Mammary epithelial cell (primary cell): Measurements from ENCODE around the gene ABAT.

Experiments used
- CTCF ChIP-seq, 2 donors: IDR thresholded peaks in 1 of 2; conservative IDR thresholded peaks in 1 of 2; 2 replicates each; pipeline ENCODE4 v1.5.1; 2011 to 2012; ENCODE audit warnings: inconsistent platforms in 2 of 2, low read length in 2 of 2, mild to moderate bottlenecking in 2 of 2, control low read depth in 1 of 2, low read depth in 1 of 2; ENCODE audit not compliant: insufficient read depth in 1 of 2; ENCODE audit errors: extremely low read depth in 1 of 2
- EZH2 ChIP-seq: IDR thresholded peaks from 2 replicates; pipeline ENCODE4 v1.6.1; 2012; ENCODE audit warnings: low read length, inconsistent platforms, borderline replicate concordance

DNA sequence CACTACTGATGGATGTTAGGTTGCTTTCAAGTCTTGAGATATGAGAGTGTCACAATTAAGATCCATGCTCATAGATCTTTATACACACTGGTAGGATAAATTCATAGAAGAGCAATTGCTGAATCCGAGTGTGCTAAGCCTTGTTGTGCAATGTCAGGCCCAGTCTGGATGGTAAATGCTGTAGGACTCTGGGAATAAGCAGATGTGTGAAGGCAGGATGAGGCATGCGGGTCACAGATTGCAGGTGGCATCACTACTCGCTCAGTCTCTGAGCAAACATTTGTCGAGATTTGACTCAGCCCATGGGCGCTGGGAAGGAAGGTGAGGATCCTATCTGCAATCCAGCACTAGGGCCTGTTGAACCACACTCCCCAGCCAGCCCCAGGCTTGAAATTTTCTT lies 82.3 kb downstream of the ABAT start:
- TF ChIP-seq CTCF (conservative IDR thresholded peaks at IDR 0.05 in 1 of 2, IDR thresholded peaks at IDR 0.05 in 1 of 2; ENCODE audit: extremely low read depth in 1 of 2, insufficient read depth in 1 of 2, low read depth in 1 of 2, low read length in 2 of 2): no peak
- no peak for TF ChIP-seq EZH2
